HFFc6 (cell line): Measurements from ENCODE around the gene IQGAP3. TPM values are rescaled to one million over a fixed set of nuclear protein-coding genes. Genes with fewer than 3 reads are reported as not detected.

ENCODE experiments used
- DNase-seq: peaks from one replicate; pipeline ENCODE4 v3.0.0-alpha.2; 2018
- H3K27ac Mint-ChIP-seq: 2 replicates; pipeline ENCODE4 v1.8.0; 2020; ENCODE audit warnings: mild to moderate bottlenecking, mixed read lengths
- H3K27me3 Mint-ChIP-seq: 2 replicates; pipeline ENCODE4 v1.8.0; 2021; ENCODE audit warnings: mild to moderate bottlenecking, moderate library complexity, mixed read lengths; ENCODE audit not compliant: insufficient read depth
- H3K36me3 Mint-ChIP-seq: 2 replicates; pipeline ENCODE4 v1.8.0; 2021; ENCODE audit warnings: low read depth, mixed read lengths
- H3K4me1 Mint-ChIP-seq: 2 replicates; pipeline ENCODE4 v1.8.0; 2020; ENCODE audit warnings: low read depth, mixed read lengths
- H3K4me3 Mint-ChIP-seq: 2 replicates; pipeline ENCODE4 v1.8.0; 2020; ENCODE audit warnings: mild to moderate bottlenecking, moderate library complexity, mixed read lengths
- H3K9me3 Mint-ChIP-seq: 2 replicates; pipeline ENCODE4 v1.8.0; 2020; ENCODE audit warnings: mild to moderate bottlenecking, mixed read lengths
- total RNA-seq, 6 experiments: library from RNA; stranded (reverse); fragmentation: NEBNext Ultra II Directional; extraction: Animal tissue kit (Norgen Biotek cat#: 25700); gene quantifications; 2 replicates in 1 of 6; 3 replicates in 5 of 6; pipeline ENCODE4 v1.2.3, GENCODE V29; 2021
- TF ChIP-seq, protein P1 (sequence below): fragments of 200-600 bp; sonication (generic); IDR thresholded peaks from 2 replicates; pipeline ENCODE4 v1.5.0; 2021; ENCODE audit warnings: antibody characterized with exemption, mild to moderate bottlenecking

The IQGAP3 gene
- total RNA-seq, 6 experiments from 2014 or later = 13.9 to 33.3 (median 29.0) TPM

DNA sequence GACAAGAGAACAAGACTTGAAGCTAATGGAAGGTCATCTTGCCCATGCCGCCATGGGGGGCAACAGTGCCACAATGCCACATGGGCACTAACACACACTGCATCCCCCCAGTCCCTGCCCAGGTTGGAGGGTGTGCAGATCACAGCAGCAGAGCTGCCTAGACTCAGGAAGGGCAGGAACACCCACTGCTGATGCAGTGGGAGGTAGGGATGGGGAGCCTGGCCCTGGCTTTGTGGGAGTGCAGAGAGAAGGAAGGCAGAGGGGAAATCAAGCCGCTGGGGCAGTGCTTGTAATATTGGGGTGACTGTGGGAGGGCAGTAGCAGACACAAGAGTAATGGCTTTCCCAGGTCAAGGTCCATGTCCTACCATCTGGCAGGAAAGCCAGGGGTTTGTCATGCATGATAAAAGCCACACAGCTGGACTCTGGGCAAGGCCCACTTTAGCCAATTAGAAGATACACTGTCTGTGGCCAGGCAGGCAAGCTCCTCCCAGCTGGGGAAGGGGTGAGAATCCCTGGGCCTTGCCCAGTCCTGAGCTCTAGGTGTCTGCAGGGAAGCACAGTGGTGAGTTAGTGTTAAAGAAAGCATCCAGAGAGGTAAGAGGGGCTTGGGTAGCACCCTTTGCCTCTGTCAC, 46.4 kb downstream of the IQGAP3 start:
- H3K4me3 Mint-ChIP-seq = no peak overlapping the region
- H3K27me3 Mint-ChIP-seq = peaks cover 1% of the 10 kb centered on the region; the same call in 1 of the 2 replicates
- DNase-seq = no peak

DNA sequence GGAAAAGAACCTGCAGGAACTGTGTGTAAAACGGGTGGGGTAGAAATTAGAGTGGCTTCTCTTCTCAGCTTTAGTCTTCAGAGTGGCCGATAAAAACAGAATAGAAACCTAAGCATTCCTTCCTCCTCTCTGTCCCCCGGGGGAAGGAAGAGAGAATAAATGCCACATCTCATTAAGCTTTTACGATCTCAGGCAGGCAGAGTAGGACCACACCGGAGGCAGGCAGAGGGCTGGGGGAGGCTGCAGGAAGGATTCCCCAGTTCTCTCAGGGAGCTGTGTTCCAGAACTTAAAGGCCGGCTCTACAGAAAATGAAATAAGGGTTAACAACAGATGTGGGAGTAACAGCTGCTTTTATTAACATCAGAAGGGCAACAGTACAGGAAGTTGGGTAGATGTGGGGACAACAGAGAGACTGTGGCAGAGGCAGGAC, 47.3 kb downstream of the IQGAP3 start:
- DNase-seq = peak; percentile 19

More for the DNA sequence above, 46.4 kb downstream of the IQGAP3 start:
- H3K4me1 Mint-ChIP-seq = peaks cover 18% of the 10 kb centered on the region
- H3K9me3 Mint-ChIP-seq = no peaks in the 10 kb centered on the region
- TF ChIP-seq, protein P1, sequence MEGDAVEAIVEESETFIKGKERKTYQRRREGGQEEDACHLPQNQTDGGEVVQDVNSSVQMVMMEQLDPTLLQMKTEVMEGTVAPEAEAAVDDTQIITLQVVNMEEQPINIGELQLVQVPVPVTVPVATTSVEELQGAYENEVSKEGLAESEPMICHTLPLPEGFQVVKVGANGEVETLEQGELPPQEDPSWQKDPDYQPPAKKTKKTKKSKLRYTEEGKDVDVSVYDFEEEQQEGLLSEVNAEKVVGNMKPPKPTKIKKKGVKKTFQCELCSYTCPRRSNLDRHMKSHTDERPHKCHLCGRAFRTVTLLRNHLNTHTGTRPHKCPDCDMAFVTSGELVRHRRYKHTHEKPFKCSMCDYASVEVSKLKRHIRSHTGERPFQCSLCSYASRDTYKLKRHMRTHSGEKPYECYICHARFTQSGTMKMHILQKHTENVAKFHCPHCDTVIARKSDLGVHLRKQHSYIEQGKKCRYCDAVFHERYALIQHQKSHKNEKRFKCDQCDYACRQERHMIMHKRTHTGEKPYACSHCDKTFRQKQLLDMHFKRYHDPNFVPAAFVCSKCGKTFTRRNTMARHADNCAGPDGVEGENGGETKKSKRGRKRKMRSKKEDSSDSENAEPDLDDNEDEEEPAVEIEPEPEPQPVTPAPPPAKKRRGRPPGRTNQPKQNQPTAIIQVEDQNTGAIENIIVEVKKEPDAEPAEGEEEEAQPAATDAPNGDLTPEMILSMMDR = no peak
- H3K27ac Mint-ChIP-seq = no peak overlapping the region
- peaks cover 13% of the 10 kb centered on the region for H3K36me3 Mint-ChIP-seq

DNA sequence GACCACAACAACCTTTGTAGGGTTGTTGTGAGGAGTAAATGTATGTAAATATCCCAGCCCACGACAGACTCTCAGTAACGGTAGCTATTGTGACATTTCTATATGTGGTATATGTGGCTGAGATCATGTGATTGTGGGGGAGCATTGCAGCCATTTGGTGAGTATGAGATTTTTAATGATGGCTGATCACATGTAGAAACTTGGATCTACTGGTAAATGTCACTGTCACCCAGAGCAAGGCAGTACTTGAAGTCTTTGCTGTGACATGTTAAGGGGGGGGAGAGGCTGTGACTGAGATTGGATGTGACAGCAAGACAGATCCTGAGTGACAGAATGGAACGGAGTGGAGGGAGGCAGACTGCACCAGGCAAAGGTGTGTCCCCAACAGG, 47.9 kb downstream of the IQGAP3 start:
- H3K27me3 Mint-ChIP-seq = no peaks in the 10 kb centered on the region; the same call in 1 of the 2 replicates
- H3K4me3 Mint-ChIP-seq = no peak overlapping the region
- peaks cover 18% of the 10 kb centered on the region for H3K4me1 Mint-ChIP-seq

More for the DNA sequence above, 47.3 kb downstream of the IQGAP3 start:
- no peak overlapping the region for H3K27ac Mint-ChIP-seq
- peaks cover 11% of the 10 kb centered on the region for H3K36me3 Mint-ChIP-seq
- H3K4me3 Mint-ChIP-seq = no peak overlapping the region
- no peaks in the 10 kb centered on the region for H3K9me3 Mint-ChIP-seq
- H3K27me3 Mint-ChIP-seq = no peaks in the 10 kb centered on the region; the same call in 1 of the 2 replicates
- peaks cover 18% of the 10 kb centered on the region for H3K4me1 Mint-ChIP-seq
- TF ChIP-seq, protein P1 = no peak

DNA sequence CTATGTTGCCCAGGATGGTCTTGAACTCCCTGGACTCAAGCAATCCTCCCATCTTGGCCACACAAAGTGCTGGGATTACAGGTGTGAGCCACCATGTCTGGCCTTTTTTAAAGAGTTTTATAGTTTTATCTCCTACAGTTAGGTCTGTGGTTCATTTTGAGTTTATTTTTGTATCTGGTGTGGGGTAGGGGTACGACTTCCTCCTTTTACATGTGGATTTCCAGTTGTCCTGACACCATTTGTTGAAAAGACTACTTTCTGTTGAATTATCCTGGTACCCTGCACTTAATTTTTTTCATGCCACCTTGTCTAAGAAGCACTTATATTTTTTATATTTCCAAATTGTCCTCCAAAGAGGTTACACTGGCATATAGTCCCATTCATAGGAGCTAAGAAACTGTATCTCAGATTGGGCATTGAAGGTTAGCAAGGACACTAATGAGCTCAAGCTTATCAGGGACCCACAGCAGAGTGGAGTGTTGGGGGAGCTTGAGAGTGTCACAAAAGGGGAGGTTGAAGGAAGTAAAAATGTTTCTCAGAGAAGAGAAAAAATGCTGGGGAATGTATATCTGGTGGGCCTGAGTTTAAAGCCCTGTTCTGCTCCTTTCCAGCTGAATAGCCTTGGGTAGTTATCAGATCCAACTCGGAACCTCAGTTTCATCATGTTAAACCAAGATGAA, 48.4 kb downstream of the IQGAP3 start:
- Mint-ChIP-seq H3K4me3 (no peak overlapping the region), H3K36me3 (peaks cover 11% of the 10 kb centered on the region), H3K9me3 (no peaks in the 10 kb centered on the region), H3K4me1 (peaks cover 18% of the 10 kb centered on the region), H3K27me3 (no peaks in the 10 kb centered on the region; the same call in 1 of the 2 replicates), H3K27ac (no peak overlapping the region)
- DNase-seq = no peak
- TF ChIP-seq, protein P1 = no peak

More for the DNA sequence above, 47.9 kb downstream of the IQGAP3 start:
- Mint-ChIP-seq H3K27ac (no peak overlapping the region), H3K9me3 (no peaks in the 10 kb centered on the region), H3K36me3 (peaks cover 11% of the 10 kb centered on the region)
- TF ChIP-seq, protein P1 = no peak
- no peak for DNase-seq

DNA sequence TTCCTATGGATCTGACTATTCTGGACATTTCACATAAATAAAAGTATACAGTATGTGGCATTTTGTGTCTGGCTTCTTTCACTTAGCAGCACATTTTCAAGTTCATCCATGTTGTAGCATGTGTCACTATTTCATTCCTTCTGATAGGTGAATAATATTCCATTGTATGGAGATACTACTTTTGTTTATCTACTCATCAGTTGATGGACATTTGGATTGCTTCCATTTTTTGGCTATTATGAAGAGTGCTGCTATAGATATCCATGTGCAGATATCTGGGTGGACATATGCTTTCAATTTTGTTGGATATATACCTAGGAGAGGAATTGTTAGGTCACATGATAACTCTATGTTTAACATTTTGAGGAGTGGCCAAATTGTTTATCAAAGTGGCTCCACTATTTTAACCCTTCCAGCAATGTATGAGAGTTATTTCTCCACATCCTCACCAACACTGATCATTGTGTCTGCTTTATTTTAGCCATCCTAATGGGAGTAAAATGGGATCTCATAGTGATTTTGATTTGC, 49.9 kb downstream of the IQGAP3 start:
- H3K4me1 Mint-ChIP-seq = peaks cover 18% of the 10 kb centered on the region
- H3K36me3 Mint-ChIP-seq = peaks cover 4% of the 10 kb centered on the region; the same call in 1 of the 2 replicates
- H3K27ac Mint-ChIP-seq = no peak overlapping the region
- TF ChIP-seq, protein P1 = no peak
- no peak overlapping the region for H3K4me3 Mint-ChIP-seq
- H3K9me3 Mint-ChIP-seq = no peaks in the 10 kb centered on the region
- H3K27me3 Mint-ChIP-seq = no peaks in the 10 kb centered on the region
- no peak for DNase-seq
